HPDE6-E6E7 (cell line): ENCODE data around the gene RASSF5.

ENCODE experiments used
- DNase-seq: peaks from one replicate; pipeline ENCODE4 v3.0.0; 2011; ENCODE audit warnings: missing footprints; ENCODE audit errors: extremely low spot score

Gene RASSF5

GRCh38 chr1:206547104-206547503, 39.8 kb downstream of the RASSF5 start:
- no peak for DNase-seq

- DNase-seq: no peak
Measured at GRCh38 chr1:206550446-206550845, 43.1 kb downstream of the RASSF5 start.

- DNase-seq: no peak
Measured at GRCh38 chr1:206551296-206551985, 44.1 kb downstream of the RASSF5 start.

DNA sequence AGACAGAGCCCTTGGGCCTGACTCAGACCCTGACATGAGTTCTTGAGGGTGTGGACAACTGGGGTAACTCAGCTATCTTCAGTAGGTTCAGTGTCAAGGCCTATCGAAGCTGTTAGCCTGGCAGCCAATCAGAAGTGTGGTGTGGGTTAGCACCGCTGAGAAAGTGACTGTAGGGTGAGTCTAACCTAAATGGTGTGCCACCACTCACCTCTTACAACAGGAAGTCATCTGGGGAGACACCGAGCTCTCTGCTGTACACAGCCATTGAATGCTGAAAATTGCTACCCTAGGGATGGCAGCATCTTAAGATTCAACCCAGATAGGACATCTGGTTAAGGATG, 44.6 kb downstream of the RASSF5 start:
- DNase-seq: no peak

DNA sequence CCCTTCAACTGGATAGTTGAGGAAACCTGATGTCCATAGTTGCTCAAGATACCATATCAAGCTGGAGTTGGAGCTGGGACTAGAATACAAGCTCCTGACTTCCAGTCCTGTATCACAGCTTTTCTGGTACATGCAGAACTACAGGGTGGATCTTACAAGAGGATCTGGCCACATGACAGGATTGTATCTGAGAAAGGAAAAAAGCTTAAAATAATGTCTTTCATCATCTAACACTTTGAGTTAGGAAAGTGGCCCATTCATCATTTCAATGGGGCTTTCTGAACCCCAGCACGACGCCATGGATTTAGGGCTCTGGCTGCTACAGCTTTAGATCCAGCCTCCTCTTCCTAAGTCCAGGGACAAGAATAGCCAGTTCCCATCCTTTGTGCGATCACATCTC, 46.9 kb downstream of the RASSF5 start:
- no peak for DNase-seq

- DNase-seq: no peak
Measured at GRCh38 chr1:206554701-206555472, 47.6 kb downstream of the RASSF5 start.

DNA sequence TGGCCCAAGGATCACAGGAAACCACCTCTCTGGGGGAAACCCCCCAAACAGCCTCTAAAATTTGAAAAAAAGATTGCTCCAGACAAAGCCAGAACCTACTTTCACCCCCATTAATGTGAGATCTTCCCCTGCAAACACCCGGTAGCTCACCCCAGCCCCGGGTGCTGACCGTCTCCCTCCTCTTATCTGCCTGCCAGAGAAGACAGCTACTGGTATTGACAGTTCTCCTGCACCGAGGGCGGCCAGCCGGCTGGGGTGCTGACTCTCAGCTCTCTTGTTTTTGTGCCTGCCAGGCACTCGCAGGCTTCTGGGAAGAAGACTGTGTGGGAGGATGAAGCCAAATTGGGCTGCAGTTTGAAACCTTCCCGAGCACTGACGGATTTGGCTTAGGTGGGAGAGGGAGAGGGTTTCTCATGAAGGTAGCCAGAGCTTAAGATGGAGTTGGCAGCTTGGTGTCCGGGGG, 48.2 kb downstream of the RASSF5 start:
- no peak for DNase-seq

DNA sequence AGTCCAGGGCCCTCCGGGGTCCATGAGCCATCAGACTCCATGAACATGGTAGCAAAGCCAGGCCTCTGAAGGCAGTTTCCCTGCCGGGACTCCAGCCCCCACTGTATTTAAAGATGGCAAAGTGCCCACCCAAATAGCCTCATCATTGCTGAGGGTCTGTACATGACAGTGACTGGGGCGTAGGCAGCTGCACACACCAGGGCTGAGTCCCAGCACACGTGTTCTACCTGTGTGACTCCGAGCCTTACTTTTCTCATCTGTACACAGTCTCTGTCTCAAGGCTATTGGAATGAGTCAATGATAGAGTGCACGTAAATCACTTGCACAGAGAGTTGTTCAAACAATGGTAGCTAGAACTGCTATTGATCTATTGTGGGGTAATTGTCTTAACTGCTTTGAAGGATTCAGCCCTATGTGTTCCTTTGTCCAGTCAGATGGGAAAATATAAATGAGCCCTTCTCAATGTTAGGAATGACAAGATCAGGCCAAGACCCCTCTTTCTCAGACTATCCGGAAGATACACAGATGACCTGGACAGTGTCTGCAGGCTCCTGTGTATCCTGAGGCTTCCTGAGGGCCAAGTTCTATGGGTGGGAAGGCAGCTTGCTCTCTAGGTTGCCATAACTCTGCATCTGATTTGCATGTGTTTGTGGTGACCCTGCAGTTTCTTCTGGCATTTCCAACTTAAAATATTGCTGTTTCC, 48.9 kb downstream of the RASSF5 start:
- DNase-seq: no peak

DNA sequence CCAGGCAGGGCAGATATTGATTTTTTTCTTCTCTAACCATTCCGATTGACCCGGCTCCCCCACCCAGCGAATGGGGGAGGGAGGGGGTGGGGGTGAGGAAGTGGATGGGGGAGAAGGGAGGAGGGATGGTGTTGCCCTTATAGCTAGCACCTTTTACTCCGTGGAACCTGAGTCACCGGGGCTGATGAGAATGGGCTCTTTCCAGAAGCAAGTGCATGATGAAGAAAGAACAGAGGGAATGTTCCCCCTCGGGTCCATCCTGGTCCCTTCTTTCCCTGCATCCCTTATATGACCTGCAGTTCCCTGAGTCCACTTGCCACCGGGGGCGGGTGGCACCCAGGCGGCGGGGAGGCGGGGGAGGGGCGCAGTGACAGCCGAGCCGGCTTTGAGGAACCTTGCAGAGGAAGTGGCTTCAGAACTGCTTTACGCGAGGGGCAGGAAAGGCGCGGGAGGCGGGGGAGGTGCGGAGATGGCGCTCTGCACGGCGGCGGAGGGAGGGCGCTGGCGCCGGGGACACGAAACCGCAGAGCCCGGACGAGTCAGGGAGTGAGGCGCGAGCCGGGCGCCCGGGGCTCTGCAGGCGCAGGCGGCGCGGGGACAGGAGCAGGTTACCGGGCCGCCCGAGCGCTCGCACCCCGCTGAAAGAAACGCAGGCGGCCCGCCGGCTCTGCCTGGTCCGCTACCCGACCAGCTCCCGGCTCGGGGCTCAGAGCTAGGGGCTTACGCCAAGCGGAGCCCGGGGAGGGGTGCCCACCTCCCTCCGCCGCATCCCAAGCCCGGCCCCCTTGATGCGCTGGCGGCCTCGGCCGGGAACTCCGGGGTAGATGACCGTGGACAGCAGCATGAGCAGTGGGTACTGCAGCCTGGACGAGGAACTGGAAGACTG, 49.7 kb downstream of the RASSF5 start:
- DNase-seq: peak; percentile 28

DNA sequence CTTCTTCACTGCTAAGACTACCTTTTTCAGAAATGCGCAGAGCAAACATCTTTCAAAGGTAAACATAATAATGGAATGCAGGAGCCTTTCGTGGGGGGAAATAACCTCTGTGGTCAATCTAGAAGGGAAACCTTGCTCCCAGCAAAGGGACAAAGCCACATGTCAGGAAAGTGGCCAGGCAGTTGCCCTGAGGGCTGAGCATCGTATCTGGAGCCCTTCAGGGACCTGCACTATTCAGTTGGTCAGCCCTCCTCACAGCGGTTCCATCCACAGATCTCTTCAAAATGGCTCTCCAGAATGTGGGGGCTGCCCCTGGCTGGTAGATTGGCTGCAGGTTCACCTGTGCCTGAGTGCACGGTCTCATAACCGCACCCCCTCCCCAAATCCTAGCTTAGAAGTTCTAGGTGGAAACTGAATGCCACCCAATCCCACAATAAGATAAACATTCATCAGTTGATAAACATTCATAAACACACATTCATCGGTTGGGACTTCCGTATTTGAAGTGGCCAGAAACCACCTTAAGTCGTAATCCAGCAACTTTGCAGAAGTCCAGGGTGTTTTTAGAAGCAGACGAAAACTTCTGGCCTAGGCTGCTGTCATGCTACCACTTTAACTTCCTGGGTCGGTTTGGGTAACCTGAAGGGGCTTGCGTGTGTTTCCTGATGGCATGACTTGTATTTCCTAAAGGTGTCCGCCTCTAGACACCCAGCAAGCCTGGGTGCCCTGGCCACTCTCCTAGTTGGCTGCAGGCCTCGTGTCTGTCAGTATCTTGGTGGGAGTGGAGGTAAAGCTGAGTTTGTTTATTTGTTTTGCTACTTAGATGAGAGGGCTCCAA, 50.5 kb downstream of the RASSF5 start:
- no peak for DNase-seq

- no peak for DNase-seq
Measured at GRCh38 chr1:206558794-206559671, 51.7 kb downstream of the RASSF5 start.

DNA sequence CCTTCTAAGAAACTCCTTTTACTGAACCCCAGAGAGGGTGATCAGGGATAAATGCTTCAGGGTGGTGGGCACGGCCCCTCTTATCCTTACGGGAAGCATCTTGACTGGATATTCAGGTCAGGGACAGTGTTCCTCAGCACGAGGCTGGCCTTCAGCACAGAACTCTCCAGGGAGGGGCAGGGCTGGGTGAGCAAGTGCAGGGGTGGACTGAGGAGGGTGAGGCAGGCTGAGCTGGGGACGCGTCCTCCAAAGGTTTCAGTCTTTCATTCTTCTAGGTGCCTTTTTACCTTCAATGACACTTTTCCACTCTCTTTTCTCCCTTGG, 52.3 kb downstream of the RASSF5 start:
- no peak for DNase-seq

DNA sequence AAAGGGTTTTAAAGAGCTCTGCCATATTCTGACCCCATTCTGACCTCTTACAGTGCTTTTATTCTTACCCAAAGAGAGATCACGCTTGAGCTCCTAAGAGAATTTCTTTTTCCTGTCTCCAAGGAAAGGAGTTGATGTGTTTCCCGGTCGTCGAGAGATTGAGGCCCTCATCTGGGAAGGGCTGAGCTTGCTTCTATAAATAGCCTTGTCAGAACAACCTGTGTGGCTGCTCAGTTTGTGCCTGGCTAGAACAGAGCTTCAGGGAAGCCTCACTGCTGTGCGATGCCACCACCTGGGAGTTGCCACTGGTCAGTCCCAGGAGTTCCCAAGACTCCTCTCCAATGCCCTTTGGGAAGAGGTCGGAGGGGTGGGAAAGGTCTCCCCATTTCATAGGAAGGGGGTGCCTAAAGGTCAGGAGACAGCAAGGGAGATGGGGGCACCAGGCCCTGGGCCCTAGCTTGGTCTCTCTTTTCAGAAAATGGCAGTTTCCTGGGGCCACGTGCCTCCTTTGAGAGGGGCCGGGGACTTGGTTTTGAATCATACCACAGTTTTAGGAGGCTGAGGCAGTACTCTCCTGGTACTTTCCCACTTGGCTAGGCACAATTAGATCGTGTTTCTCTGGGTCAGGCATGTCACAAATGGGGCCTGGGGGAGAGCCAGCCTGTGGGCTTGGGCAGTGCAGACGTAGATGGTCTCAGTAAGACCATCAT, 52.8 kb downstream of the RASSF5 start:
- DNase-seq: no peak

- no peak for DNase-seq
Measured at GRCh38 chr1:206563367-206564207, 56.3 kb downstream of the RASSF5 start.

DNA sequence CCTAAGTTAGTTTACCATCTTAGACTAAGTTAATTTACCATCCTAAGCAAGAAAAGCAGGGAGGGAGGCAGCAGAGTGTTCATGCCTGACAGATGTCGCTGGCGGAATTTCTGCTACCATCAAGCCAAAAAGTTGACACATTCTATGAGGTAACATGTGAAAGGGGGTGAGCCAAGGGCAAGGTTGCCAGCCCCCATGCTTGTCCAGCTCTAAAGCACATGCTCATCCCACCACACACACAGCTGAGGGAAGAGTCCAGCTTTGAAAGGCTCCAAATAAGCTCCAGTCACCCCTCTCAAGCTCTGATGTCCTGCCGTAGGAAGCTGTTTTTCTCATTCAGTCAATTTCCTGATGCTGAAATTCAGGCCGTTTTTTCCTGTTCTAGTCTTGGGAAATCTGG, 58.7 kb downstream of the RASSF5 start:
- DNase-seq: no peak

GRCh38 chr1:206566999-206567398, 59.7 kb downstream of the RASSF5 start:
- DNase-seq: no peak

DNA sequence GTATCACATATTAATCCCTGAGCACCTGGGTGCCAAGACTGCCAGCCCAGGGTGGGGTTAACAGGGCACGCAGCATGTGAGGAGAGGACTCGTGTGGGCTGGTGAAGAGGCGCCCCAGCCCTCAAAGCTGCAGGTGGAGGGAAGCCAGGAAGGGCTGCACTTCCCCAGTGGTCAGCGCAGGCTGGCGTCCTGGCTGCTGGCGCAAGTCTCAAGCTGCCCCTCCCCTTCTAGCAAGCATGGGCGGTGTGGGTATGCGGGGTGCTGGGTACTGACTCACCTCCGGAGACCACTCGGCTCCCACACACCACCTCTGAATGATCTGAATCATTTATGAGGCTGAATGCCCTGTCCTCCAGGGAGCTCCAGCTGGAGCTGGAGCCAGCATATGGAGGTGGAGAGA, 60.9 kb downstream of the RASSF5 start:
- DNase-seq: no peak

DNA sequence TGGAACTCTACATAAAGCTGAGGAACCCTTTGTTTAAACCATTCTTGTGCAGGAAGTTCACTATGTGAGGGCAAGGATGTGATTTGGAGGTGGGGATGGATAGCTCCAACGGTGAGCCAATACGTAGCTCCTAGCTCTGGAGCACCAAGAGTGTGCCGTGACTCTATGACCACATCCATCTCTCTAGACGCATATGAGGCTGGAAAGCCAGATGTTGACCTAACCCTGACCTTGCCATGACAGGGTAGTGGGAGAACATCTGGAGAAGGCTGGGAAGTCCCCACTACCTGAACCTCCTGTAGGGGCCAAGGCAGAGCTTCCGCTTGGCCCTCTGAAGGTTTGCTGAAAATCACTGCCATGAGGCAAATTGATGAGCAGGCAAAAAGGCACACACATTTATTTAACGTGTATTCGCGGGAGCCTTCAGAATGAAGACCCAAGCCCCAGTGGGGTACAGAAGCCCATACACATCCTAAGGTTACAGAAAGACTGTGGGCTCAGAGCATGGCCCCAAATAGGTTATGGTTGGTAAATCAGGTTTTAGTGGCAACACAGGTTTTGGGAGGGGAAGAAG, 61.5 kb downstream of the RASSF5 start:
- no peak for DNase-seq
